Ovary (tissue), 9 donors: ENCODE data around the gene SHC1. TPM values are rescaled to one million over a fixed set of nuclear protein-coding genes. Genes with fewer than 3 reads are reported as not detected.

ENCODE experiments used
- DNase-seq, 5 donors: peaks; one replicate each; pipeline ENCODE4 v3.0.0-alpha.2; 2019 to 2020
- H3K27ac ChIP-seq, 2 donors: fragments of 200-600 bp; one replicate each; pipeline versions ENCODE4 v1.5.1 to v1.8.0; 2019 to 2022
- H3K27me3 ChIP-seq: fragments of 200-600 bp; one replicate; pipeline ENCODE4 v1.8.0; 2022
- H3K36me3 ChIP-seq: fragments of 200-600 bp; sonication (generic); one replicate; pipeline ENCODE4 v1.5.1; 2019
- H3K4me1 ChIP-seq: one replicate; pipeline ENCODE4 v1.8.1; 2013; ENCODE audit warnings: mild to moderate bottlenecking, moderate library complexity; ENCODE audit not compliant: insufficient read depth
- H3K4me3 ChIP-seq: fragments of 200-600 bp; sonication (generic); one replicate; pipeline ENCODE4 v1.5.1; 2017
- H3K9me3 ChIP-seq, 2 donors: fragments of 200-600 bp in 1 of 2; sonication (generic) in 1 of 2; one replicate each; pipeline versions ENCODE4 v1.5.1 to v1.8.1; 2013 to 2019; ENCODE audit warnings: mild to moderate bottlenecking in 1 of 2, moderate library complexity in 1 of 2
- CTCF ChIP-seq, 3 donors: fragments of 450-650 bp in 2 of 3; fragments of 200-600 bp in 1 of 3; IDR thresholded peaks; one replicate each; pipeline versions ENCODE4 v1.5.1 to v1.8.0; 2016 to 2022; ENCODE audit warnings: antibody characterized with exemption in 3 of 3, mild to moderate bottlenecking in 1 of 3
- EP300 ChIP-seq: sonication (generic); formaldehyde crosslinking; IDR thresholded peaks from one replicate; pipeline ENCODE4 v1.6.1; 2017; ENCODE audit warnings: antibody characterized with exemption
- POLR2A ChIP-seq: fragments of 450-650 bp; IDR thresholded peaks from one replicate; pipeline ENCODE4 v1.6.1; 2017; ENCODE audit warnings: antibody characterized with exemption, mild to moderate bottlenecking, moderate library complexity
- WGBS, 3 donors: extraction: QIAGEN DNeasy Blood & Tissue Kit in 1 of 3; methylation state at CpG; one replicate each; pipeline versions ENCODE4 v1.1.5 to v1.1.7; 2013 to 2017; 5-methylcytosine and 5-hydroxymethylcytosine counted together
- intact Hi-C, 4 donors: fragments of 100-400 bp; cut with DNase I; formaldehyde crosslinking; loops; one replicate each; pipeline versions ENCODE4 v1.11.0 to v1.15.1; 2022 to 2023
- polyA plus RNA-seq, 2 donors: library from polyadenylated mRNA; stranded (reverse); fragments of 200-250 nt in 1 of 2; fragments of 350-450 nt in 1 of 2; fragmentation: Illumina TruSeq in 1 of 2; extraction: RNeasy Lipid Tissue Mini Kit (QIAGEN cat#74804) in 1 of 2; gene quantifications; one replicate each; pipeline ENCODE4 v1.2.3, GENCODE V29; 2013 to 2014
- total RNA-seq, 7 donors: library from RNA; depleted of rRNA in 2 of 7; stranded (reverse); fragments of >200 nt in 2 of 7; fragmentation: NEBNext Ultra II Directional in 3 of 7; extraction: Animal tissue kit (Norgen Biotek cat#: 25700) in 3 of 7; gene quantifications; one replicate each; pipeline versions ENCODE4 v1.1.0 to v1.2.4, GENCODE V29; 2016 to 2023
- donor health status: DM: no; HTN: no; CAD: no; lungs with moderate emphysema.
- donor health status: DM: no; HTN: no; CAD: no.
- donor health status: Bipolar disorder and iron deficiency.
- donor health status: DM: yes; HTN: yes; CAD: no.
- donor health status: DM: no; HTN: no; CAD: no.
- donor health status: DM: yes; HTN: yes; CAD: no.

SHC1 gene
- total and polyA plus RNA-seq, 9 donors = 36.8 to 183 (median 80.0) TPM

GRCh38 chr1:154952664-154953063 lies 17.9 kb downstream of the SHC1 start:
- H3K4me1 ChIP-seq = peaks cover 41% of the 10 kb centered on the region
- no peak for TF ChIP-seq EP300
- TF ChIP-seq POLR2A = no peak
- no peak for TF ChIP-seq CTCF (IDR thresholded peaks at IDR 0.05)
- DNase-seq = no peak
- no peaks in the 10 kb centered on the region for H3K27me3 ChIP-seq
- H3K36me3 ChIP-seq = no peaks in the 10 kb centered on the region
- H3K27ac ChIP-seq = peak overlapping the region in 1 of 2 donors; percentile 53
- no peaks in the 10 kb centered on the region for H3K9me3 ChIP-seq
- WGBS, 3 donors = 35 to 59% (median 39%) methylated on average over 6 of the region's 6 CpGs
- H3K4me3 ChIP-seq = no peak overlapping the region
- intact Hi-C loops = loop anchor here in 1 of 4 donors (5.0 kb wide), 1 partner anchor 100 kb away; the partner anchor contains the start of gene ADAM15

GRCh38 chr1:154951901-154952657 lies 18.5 kb downstream of the SHC1 start:
- DNase-seq = peak in 2 of 5 donors; percentile 50 to 60
- 50 to 67% (median 53%) methylated on average over 15 of the region's 15 CpGs for WGBS, 3 donors
- Histone ChIP-seq H3K27ac (peak overlapping the region in 1 of 2 donors; percentile 53), H3K4me3 (no peak overlapping the region), H3K4me1 (peaks cover 38% of the 10 kb centered on the region), H3K27me3 (no peaks in the 10 kb centered on the region), H3K36me3 (no peaks in the 10 kb centered on the region), H3K9me3 (no peaks in the 10 kb centered on the region)
- no peak for TF ChIP-seq POLR2A
- TF ChIP-seq CTCF (IDR thresholded peaks at IDR 0.05) = no peak
- no peak for TF ChIP-seq EP300
- intact Hi-C loops = loop anchor here in 1 of 4 donors (5.0 kb wide), 1 partner anchor 100 kb away; the partner anchor contains the start of gene ADAM15

GRCh38 chr1:154948079-154948478 lies 22.5 kb downstream of the SHC1 start:
- Histone ChIP-seq H3K27me3 (no peaks in the 10 kb centered on the region), H3K36me3 (no peaks in the 10 kb centered on the region), H3K4me3 (no peak overlapping the region), H3K9me3 (no peaks in the 10 kb centered on the region), H3K4me1 (peaks cover 15% of the 10 kb centered on the region), H3K27ac (no peak overlapping the region)
- DNase-seq = no peak
- TF ChIP-seq POLR2A (no peak), CTCF (IDR thresholded peaks at IDR 0.05) (no peak), EP300 (no peak)
- intact Hi-C loops = no loop called here
- WGBS, 3 donors = 90 to 96% (median 93%) methylated on average over 11 of the region's 11 CpGs

GRCh38 chr1:154945962-154946850 lies 24.3 kb downstream of the SHC1 start:
- Histone ChIP-seq H3K4me3 (no peak overlapping the region), H3K36me3 (no peaks in the 10 kb centered on the region), H3K27me3 (no peaks in the 10 kb centered on the region), H3K4me1 (peaks cover 17% of the 10 kb centered on the region), H3K9me3 (no peaks in the 10 kb centered on the region), H3K27ac (no peak overlapping the region)
- intact Hi-C loops = no loop called here
- WGBS, 3 donors = 73 to 78% (median 77%) methylated on average over 17 of the region's 17 CpGs
- no peak for DNase-seq
- TF ChIP-seq CTCF (IDR thresholded peaks at IDR 0.05) = no peak
- no peak for TF ChIP-seq POLR2A
- TF ChIP-seq EP300 = no peak
